SK-N-MC (cell line): ENCODE data around the gene DNAH1.

Source experiments
- EZH2 ChIP-seq: fragments of 200-600 bp; sonication (generic); IDR thresholded peaks from one replicate; pipeline ENCODE4 v1.6.1; 2017; ENCODE audit warnings: antibody characterized with exemption
- FOXP2 ChIP-seq: optimal IDR thresholded peaks from 2 replicates; pipeline ENCODE3; 2011; ENCODE audit warnings: mild to moderate bottlenecking, moderate library complexity; ENCODE audit not compliant: insufficient read depth; ENCODE audit errors: extremely low read length, control extremely low read depth
- POLR2AphosphoS5 ChIP-seq: IDR thresholded peaks from 2 replicates; pipeline ENCODE4 v1.6.1; 2012; ENCODE audit warnings: mild to moderate bottlenecking, low read depth, low read length, borderline replicate concordance

DNA sequence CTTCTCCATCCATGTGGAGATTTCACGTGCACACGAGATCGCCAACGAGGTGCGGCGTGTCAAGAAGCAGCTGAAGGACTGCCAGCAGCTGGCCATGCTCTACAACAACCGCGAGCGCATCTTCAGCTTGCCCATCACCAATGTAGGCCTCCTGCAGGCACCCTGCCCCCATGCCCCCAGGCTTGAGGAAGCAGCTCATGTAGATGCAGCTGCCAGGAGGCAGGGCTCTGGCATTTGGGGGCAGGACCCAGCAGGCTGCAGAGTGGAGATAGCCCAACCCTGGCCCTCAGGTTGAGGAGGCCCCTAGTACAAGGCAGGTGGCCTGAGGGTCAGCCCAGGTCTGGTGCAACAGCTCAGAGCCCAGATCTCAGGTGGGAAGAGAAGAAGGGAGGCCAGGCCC, 36.4 kb downstream of the DNAH1 start:
- no peak for TF ChIP-seq EZH2
- TF ChIP-seq POLR2AphosphoS5, result no peak
- no peak for TF ChIP-seq FOXP2
